CD4-positive, alpha-beta T cell treated with Interleukin-6 at 100 ng/mL for 8 hours (primary cell): ENCODE data around the gene ACOX3.
A peak's percentile ranks its signal among the peaks of the same experiment; 100 is the strongest.

ENCODE experiments used
- DNase-seq: peaks from one replicate; pipeline ENCODE4 v3.0.0-alpha.2; 2020; ENCODE audit warnings: mixed read lengths, low spot score

ACOX3 gene

GRCh38 chr4:8467016-8467415 lies 26.5 kb upstream of the ACOX3 start:
- DNase-seq: no peak

GRCh38 chr4:8465615-8466611 lies 25.4 kb upstream of the ACOX3 start:
- no peak for DNase-seq

- no peak for DNase-seq
Measured at GRCh38 chr4:8464381-8464780, 23.9 kb upstream of the ACOX3 start.

- no peak for DNase-seq
Measured at GRCh38 chr4:8463811-8464210, 23.3 kb upstream of the ACOX3 start.

GRCh38 chr4:8461616-8462015 lies 21.1 kb upstream of the ACOX3 start:
- DNase-seq: no peak

GRCh38 chr4:8461086-8461485 lies 20.6 kb upstream of the ACOX3 start:
- DNase-seq: no peak

GRCh38 chr4:8459867-8460445 lies 19.4 kb upstream of the ACOX3 start:
- DNase-seq: no peak

GRCh38 chr4:8457646-8458252 lies 17.2 kb upstream of the ACOX3 start:
- DNase-seq: no peak

- DNase-seq: no peak
Measured at GRCh38 chr4:8453957-8454356, 13.4 kb upstream of the ACOX3 start.

GRCh38 chr4:8451440-8452182 lies 11.1 kb upstream of the ACOX3 start:
- no peak for DNase-seq

- DNase-seq: no peak
Measured at GRCh38 chr4:8446122-8446521, 5.6 kb upstream of the ACOX3 start.

GRCh38 chr4:8443801-8444200 lies 3.3 kb upstream of the ACOX3 start:
- DNase-seq: no peak

- no peak for DNase-seq
Measured at GRCh38 chr4:8442596-8443358, 2.3 kb upstream of the ACOX3 start.

- no peak for DNase-seq
Measured at GRCh38 chr4:8441499-8442091, 1.1 kb upstream of the ACOX3 start.

GRCh38 chr4:8439914-8440491 lies 520 bp downstream of the ACOX3 start:
- DNase-seq: peak; percentile 9

GRCh38 chr4:8439168-8439567 lies 1.4 kb downstream of the ACOX3 start:
- DNase-seq: no peak

- DNase-seq: no peak
Measured at GRCh38 chr4:8438743-8439142, 1.8 kb downstream of the ACOX3 start.

- DNase-seq: no peak
Measured at GRCh38 chr4:8437281-8437680, 3.2 kb downstream of the ACOX3 start.

GRCh38 chr4:8435656-8436121 lies 4.8 kb downstream of the ACOX3 start:
- DNase-seq: peak; percentile 14

GRCh38 chr4:8434251-8435073 lies 6.1 kb downstream of the ACOX3 start:
- DNase-seq: no peak
